Vagina (tissue), 2 donors: ENCODE results near the gene MAN1A1.

Experiments used
- POLR2AphosphoS5 ChIP-seq, 2 donors: sonication (generic); formaldehyde crosslinking; IDR thresholded peaks; one replicate each; pipeline ENCODE4 v1.9.0; 2017; ENCODE audit warnings: antibody characterized with exemption in 2 of 2, mild to moderate bottlenecking in 2 of 2, low read depth in 1 of 2; ENCODE audit not compliant: insufficient read depth in 1 of 2
- TF ChIP-seq, protein P1 (sequence below), 3 experiments: fragments of 450-650 bp in 2 of 3; fragments of 200-600 bp in 1 of 3; sonication (generic) in 1 of 3; IDR thresholded peaks; one replicate each; pipeline ENCODE4 v1.5.1; 2017 to 2019; ENCODE audit warnings: antibody characterized with exemption in 3 of 3, mild to moderate bottlenecking in 2 of 3, moderate library complexity in 2 of 3

DNA sequence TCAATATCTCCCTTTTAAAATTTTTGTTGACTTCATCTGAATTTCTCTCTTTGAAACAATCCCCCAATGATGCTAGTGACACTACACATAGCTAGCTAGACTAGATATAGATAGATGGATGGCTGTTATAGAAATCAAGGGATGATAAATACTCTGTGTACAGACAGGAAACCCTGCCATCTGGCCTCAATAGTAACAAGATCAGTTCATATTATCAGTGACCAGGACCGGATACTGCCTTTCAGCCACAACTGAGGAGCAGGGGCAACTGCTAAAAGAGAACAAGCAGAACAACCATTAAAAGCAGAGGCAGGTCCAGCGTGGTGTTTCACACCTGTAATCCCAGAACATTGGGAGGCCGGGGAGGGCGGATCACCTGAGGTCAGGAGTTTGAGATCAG is 152.8 kb downstream of the MAN1A1 start:
- TF ChIP-seq, protein P1, sequence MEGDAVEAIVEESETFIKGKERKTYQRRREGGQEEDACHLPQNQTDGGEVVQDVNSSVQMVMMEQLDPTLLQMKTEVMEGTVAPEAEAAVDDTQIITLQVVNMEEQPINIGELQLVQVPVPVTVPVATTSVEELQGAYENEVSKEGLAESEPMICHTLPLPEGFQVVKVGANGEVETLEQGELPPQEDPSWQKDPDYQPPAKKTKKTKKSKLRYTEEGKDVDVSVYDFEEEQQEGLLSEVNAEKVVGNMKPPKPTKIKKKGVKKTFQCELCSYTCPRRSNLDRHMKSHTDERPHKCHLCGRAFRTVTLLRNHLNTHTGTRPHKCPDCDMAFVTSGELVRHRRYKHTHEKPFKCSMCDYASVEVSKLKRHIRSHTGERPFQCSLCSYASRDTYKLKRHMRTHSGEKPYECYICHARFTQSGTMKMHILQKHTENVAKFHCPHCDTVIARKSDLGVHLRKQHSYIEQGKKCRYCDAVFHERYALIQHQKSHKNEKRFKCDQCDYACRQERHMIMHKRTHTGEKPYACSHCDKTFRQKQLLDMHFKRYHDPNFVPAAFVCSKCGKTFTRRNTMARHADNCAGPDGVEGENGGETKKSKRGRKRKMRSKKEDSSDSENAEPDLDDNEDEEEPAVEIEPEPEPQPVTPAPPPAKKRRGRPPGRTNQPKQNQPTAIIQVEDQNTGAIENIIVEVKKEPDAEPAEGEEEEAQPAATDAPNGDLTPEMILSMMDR (IDR thresholded peaks at IDR 0.05): no peak
- no peak for TF ChIP-seq POLR2AphosphoS5 (IDR thresholded peaks at IDR 0.05; ENCODE audit: insufficient read depth in 1 of 2, low read depth in 1 of 2)
